ENCODE data around the gene EIF4A3. TPM values are rescaled to one million over a fixed set of nuclear protein-coding genes. Genes with fewer than 3 reads are reported as not detected.

EIF4A3 gene
- total RNA-seq, 1 donor from 2014 or later = 90.1 TPM

GRCh38 chr17:80110447-80110812 lies 36.5 kb downstream of the EIF4A3 start:
- H3K36me3 ChIP-seq = peaks cover 0 to 5% of the 10 kb centered on the region in 2 donors
- peaks cover 9% of the 10 kb centered on the region for H3K4me1 ChIP-seq
- intact Hi-C loops (cut with DNase I) = no loop called here
- no peaks in the 10 kb centered on the region for H3K27me3 ChIP-seq
- no peak overlapping the region for H3K27ac ChIP-seq
- no peak overlapping the region for H3K4me3 ChIP-seq
- no peak for DNase-seq (ENCODE audit: extremely low spot score in 2 of 2)
- TF ChIP-seq POLR2A (IDR thresholded peaks at IDR 0.05) = no peak
- TF ChIP-seq CTCF (IDR thresholded peaks at IDR 0.05) = no peak
- no peak for TF ChIP-seq POLR2AphosphoS5 (IDR thresholded peaks at IDR 0.05; ENCODE audit: insufficient read depth in 1 of 2, low read depth in 1 of 2)
- no peaks in the 10 kb centered on the region for H3K9me3 ChIP-seq

GRCh38 chr17:80109713-80110446 lies 37.0 kb downstream of the EIF4A3 start:
- peaks cover 0 to 5% of the 10 kb centered on the region in 2 donors for H3K36me3 ChIP-seq
- DNase-seq (ENCODE audit: extremely low spot score in 2 of 2) = no peak
- intact Hi-C loops (cut with DNase I) = no loop called here
- no peak overlapping the region for H3K27ac ChIP-seq
- H3K4me1 ChIP-seq = peaks cover 9% of the 10 kb centered on the region
- no peak overlapping the region for H3K4me3 ChIP-seq
- no peaks in the 10 kb centered on the region for H3K27me3 ChIP-seq
- TF ChIP-seq POLR2A (IDR thresholded peaks at IDR 0.05) = no peak
- peak; percentile 18 to 24 for TF ChIP-seq POLR2AphosphoS5 (IDR thresholded peaks at IDR 0.05; ENCODE audit: insufficient read depth in 1 of 2, low read depth in 1 of 2)
- TF ChIP-seq CTCF (IDR thresholded peaks at IDR 0.05) = no peak
- H3K9me3 ChIP-seq = no peaks in the 10 kb centered on the region

GRCh38 chr17:80109066-80109660 lies 37.8 kb downstream of the EIF4A3 start:
- intact Hi-C loops (cut with DNase I) = no loop called here
- no peak for TF ChIP-seq CTCF (IDR thresholded peaks at IDR 0.05)
- Histone ChIP-seq H3K36me3 (peaks cover 0 to 5% of the 10 kb centered on the region in 2 donors), H3K9me3 (no peaks in the 10 kb centered on the region), H3K27me3 (no peaks in the 10 kb centered on the region), H3K4me3 (no peak overlapping the region), H3K27ac (no peak overlapping the region), H3K4me1 (peaks cover 9% of the 10 kb centered on the region)
- no peak for DNase-seq (ENCODE audit: extremely low spot score in 2 of 2)

GRCh38 chr17:80108036-80108971 lies 38.6 kb downstream of the EIF4A3 start:
- Histone ChIP-seq H3K4me1 (peaks cover 16% of the 10 kb centered on the region), H3K9me3 (no peaks in the 10 kb centered on the region), H3K27me3 (no peaks in the 10 kb centered on the region), H3K36me3 (peaks cover 0 to 5% of the 10 kb centered on the region in 2 donors), H3K4me3 (no peak overlapping the region), H3K27ac (no peak overlapping the region)
- DNase-seq (ENCODE audit: extremely low spot score in 2 of 2) = no peak
- TF ChIP-seq POLR2AphosphoS5 (IDR thresholded peaks at IDR 0.05; ENCODE audit: insufficient read depth in 1 of 2, low read depth in 1 of 2) (no peak), POLR2A (IDR thresholded peaks at IDR 0.05) (no peak), CTCF (IDR thresholded peaks at IDR 0.05) (no peak)
- intact Hi-C loops (cut with DNase I) = no loop called here

Measured in vagina (tissue), 2 donors.